Uterus (tissue), 4 donors: ENCODE data around the gene ASTN2. TPM values are rescaled to one million over a fixed set of nuclear protein-coding genes. Genes with fewer than 3 reads are reported as not detected.

Experiments
- DNase-seq, 2 donors: peaks; one replicate each; pipeline ENCODE4 v3.0.0-alpha.2; 2019 to 2020
- H3K27ac ChIP-seq, 2 donors: fragments of 200-600 bp; sonication (generic); 1 replicate in 1 of 2; 2 replicates in 1 of 2; pipeline ENCODE4 v1.5.1; 2016 to 2018
- H3K27me3 ChIP-seq, 2 donors: fragments of 200-600 bp; sonication (generic); one replicate each; pipeline ENCODE4 v1.5.1; 2018 to 2019; ENCODE audit warnings: control low read depth in 1 of 2
- H3K36me3 ChIP-seq, 2 donors: fragments of 200-600 bp; sonication (generic); one replicate each; pipeline ENCODE4 v1.5.1; 2019; ENCODE audit warnings: control low read depth in 1 of 2
- H3K4me1 ChIP-seq, 2 donors: fragments of 200-600 bp; sonication (generic); one replicate each; pipeline ENCODE4 v1.5.1; 2018 to 2019; ENCODE audit warnings: control low read depth in 1 of 2
- H3K4me3 ChIP-seq, 2 donors: fragments of 200-600 bp; sonication (generic); 1 replicate in 1 of 2; 2 replicates in 1 of 2; pipeline ENCODE4 v1.5.1; 2018 to 2019; ENCODE audit warnings: mild to moderate bottlenecking in 1 of 2
- H3K9me3 ChIP-seq, 2 donors: fragments of 200-600 bp; sonication (generic); one replicate each; pipeline ENCODE4 v1.5.1; 2019; ENCODE audit warnings: control low read depth in 1 of 2
- CTCF ChIP-seq, 4 experiments: fragments of 200-600 bp in 2 of 4; fragments of 450-650 bp in 2 of 4; sonication (generic) in 2 of 4; IDR thresholded peaks; one replicate each; pipeline ENCODE4 v1.5.1; 2016 to 2019; ENCODE audit warnings: antibody characterized with exemption in 4 of 4, mild to moderate bottlenecking in 2 of 4, moderate library complexity in 1 of 4
- POLR2A ChIP-seq, 2 donors: fragments of 450-650 bp; IDR thresholded peaks; one replicate each; pipeline ENCODE4 v1.6.1; 2016; ENCODE audit warnings: antibody characterized with exemption in 2 of 2, mild to moderate bottlenecking in 1 of 2, moderate library complexity in 1 of 2
- intact Hi-C: fragments of 100-400 bp; cut with DNase I; formaldehyde crosslinking; loops from one replicate; pipeline ENCODE4 v1.15.1; 2023; ENCODE audit warnings: low total_unique reads
- total RNA-seq, 4 donors: library from RNA; depleted of rRNA in 3 of 4; stranded (reverse); fragments of >200 nt in 3 of 4; gene quantifications; one replicate each; pipeline versions ENCODE4 v1.1.0 to v1.2.4, GENCODE V29; 2014 to 2023
- donor health status: DM: yes; HTN: yes; CAD: no.

The ASTN2 gene
- total RNA-seq, 4 donors from 2014 or later, result 1.8 to 8.6 (median 6.7) TPM

GRCh38 chr9:117416856-117417255, 2.0 kb upstream of the ASTN2 start:
- DNase-seq, result no peak
- intact Hi-C loops, result no loop called here
- Histone ChIP-seq H3K36me3 (no peaks in the 10 kb centered on the region), H3K4me1 (no peaks in the 10 kb centered on the region), H3K27ac (no peak overlapping the region), H3K4me3 (no peak overlapping the region), H3K9me3 (no peaks in the 10 kb centered on the region), H3K27me3 (peaks cover 0 to 21% of the 10 kb centered on the region in 2 donors)
- TF ChIP-seq POLR2A (IDR thresholded peaks at IDR 0.05) (no peak), CTCF (IDR thresholded peaks at IDR 0.05) (no peak)

GRCh38 chr9:117415358-117415914, 579 bp upstream of the ASTN2 start:
- peak overlapping the region in 1 of 2 donors; percentile 7 for H3K4me3 ChIP-seq

GRCh38 chr9:117414220-117414905, 494 bp downstream of the ASTN2 start:
- H3K4me1 ChIP-seq, result no peaks in the 10 kb centered on the region
- DNase-seq, result no peak
- H3K9me3 ChIP-seq, result no peaks in the 10 kb centered on the region
- TF ChIP-seq POLR2A (IDR thresholded peaks at IDR 0.05), result no peak
- no peak for TF ChIP-seq CTCF (IDR thresholded peaks at IDR 0.05)
- H3K4me3 ChIP-seq, result peak overlapping the region; percentile 2 to 7
- H3K27me3 ChIP-seq, result peaks cover 0 to 23% of the 10 kb centered on the region in 2 donors
- no peaks in the 10 kb centered on the region for H3K36me3 ChIP-seq
- no peak overlapping the region for H3K27ac ChIP-seq
- intact Hi-C loops, result no loop called here

More at GRCh38 chr9:117415358-117415914, 579 bp upstream of the ASTN2 start:
- no peak for DNase-seq
- Histone ChIP-seq H3K36me3 (no peaks in the 10 kb centered on the region), H3K4me1 (no peaks in the 10 kb centered on the region), H3K27me3 (peaks cover 0 to 23% of the 10 kb centered on the region in 2 donors), H3K27ac (no peak overlapping the region), H3K9me3 (no peaks in the 10 kb centered on the region)
- TF ChIP-seq CTCF (IDR thresholded peaks at IDR 0.05) (no peak), POLR2A (IDR thresholded peaks at IDR 0.05) (no peak)
- intact Hi-C loops, result no loop called here

- Histone ChIP-seq H3K27ac (no peak overlapping the region), H3K4me1 (no peaks in the 10 kb centered on the region), H3K4me3 (peak overlapping the region in 1 of 2 donors; percentile 7), H3K36me3 (no peaks in the 10 kb centered on the region), H3K27me3 (peaks cover 0 to 23% of the 10 kb centered on the region in 2 donors), H3K9me3 (no peaks in the 10 kb centered on the region)
- intact Hi-C loops, result no loop called here
- no peak for DNase-seq
- TF ChIP-seq POLR2A (IDR thresholded peaks at IDR 0.05) (no peak), CTCF (IDR thresholded peaks at IDR 0.05) (no peak)
Measured at GRCh38 chr9:117413346-117414219, 1.3 kb downstream of the ASTN2 start.
